Transverse colon (tissue), 4 donors: Measurements from ENCODE around the gene ZNF134.

Source experiments
- EP300 ChIP-seq: sonication (generic); formaldehyde crosslinking; IDR thresholded peaks from one replicate; pipeline ENCODE4 v1.6.1; 2017; ENCODE audit warnings: antibody characterized with exemption, low read depth
- POLR2A ChIP-seq: fragments of 450-650 bp; IDR thresholded peaks from one replicate; pipeline ENCODE4 v1.6.1; 2016; ENCODE audit warnings: antibody characterized with exemption, mild to moderate bottlenecking, moderate library complexity
- POLR2AphosphoS5 ChIP-seq, 3 donors: sonication (generic); formaldehyde crosslinking; IDR thresholded peaks; one replicate each; pipeline ENCODE4 v1.6.1; 2016; ENCODE audit warnings: antibody characterized with exemption in 3 of 3
- TF ChIP-seq, protein P1 (sequence below), 5 experiments: fragments of 200-600 bp in 3 of 5; fragments of 450-650 bp in 2 of 5; sonication (generic) in 3 of 5; IDR thresholded peaks; 1 replicate in 2 of 5; 2 replicates in 3 of 5; pipeline ENCODE4 v1.5.1; 2016 to 2017; ENCODE audit warnings: antibody characterized with exemption in 5 of 5, inconsistent platforms in 3 of 5, mild to moderate bottlenecking in 2 of 5, moderate library complexity in 1 of 5

DNA sequence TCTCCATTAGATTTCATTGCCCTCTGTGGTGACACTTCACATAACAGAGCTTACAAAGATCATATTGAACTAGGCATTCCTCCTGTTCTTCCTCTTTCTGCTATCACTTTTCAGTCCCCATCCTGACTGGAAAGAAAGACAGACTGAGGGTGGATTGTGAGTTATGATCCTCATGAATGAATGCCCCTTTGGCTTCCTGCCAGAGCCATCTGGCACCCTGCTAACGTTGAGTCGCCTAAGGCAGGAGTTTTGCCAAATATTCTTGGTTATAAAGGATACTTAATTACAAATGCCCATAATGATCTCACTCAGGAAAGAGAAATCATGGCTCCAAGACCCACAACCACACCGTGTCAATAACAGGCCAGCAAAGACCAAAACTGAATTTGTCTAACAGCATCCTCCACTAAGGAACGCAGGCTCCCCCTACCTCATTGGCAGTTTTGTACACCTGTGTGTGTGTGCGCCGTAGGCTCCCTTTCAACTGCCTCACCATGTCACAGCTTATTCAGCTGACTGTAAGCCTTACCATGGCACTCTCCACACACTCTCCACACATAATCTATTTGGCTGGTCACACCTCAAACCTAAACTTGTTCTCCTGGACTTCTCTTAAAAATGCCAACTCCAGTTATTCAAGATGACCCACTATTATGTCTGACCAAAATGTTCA lies 34.4 kb downstream of the ZNF134 start:
- TF ChIP-seq POLR2AphosphoS5 (IDR thresholded peaks at IDR 0.05) (no peak), POLR2A (no peak), EP300 (no peak)
- TF ChIP-seq, protein P1, sequence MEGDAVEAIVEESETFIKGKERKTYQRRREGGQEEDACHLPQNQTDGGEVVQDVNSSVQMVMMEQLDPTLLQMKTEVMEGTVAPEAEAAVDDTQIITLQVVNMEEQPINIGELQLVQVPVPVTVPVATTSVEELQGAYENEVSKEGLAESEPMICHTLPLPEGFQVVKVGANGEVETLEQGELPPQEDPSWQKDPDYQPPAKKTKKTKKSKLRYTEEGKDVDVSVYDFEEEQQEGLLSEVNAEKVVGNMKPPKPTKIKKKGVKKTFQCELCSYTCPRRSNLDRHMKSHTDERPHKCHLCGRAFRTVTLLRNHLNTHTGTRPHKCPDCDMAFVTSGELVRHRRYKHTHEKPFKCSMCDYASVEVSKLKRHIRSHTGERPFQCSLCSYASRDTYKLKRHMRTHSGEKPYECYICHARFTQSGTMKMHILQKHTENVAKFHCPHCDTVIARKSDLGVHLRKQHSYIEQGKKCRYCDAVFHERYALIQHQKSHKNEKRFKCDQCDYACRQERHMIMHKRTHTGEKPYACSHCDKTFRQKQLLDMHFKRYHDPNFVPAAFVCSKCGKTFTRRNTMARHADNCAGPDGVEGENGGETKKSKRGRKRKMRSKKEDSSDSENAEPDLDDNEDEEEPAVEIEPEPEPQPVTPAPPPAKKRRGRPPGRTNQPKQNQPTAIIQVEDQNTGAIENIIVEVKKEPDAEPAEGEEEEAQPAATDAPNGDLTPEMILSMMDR (IDR thresholded peaks at IDR 0.05): no peak
